ENCODE measurements around the gene TRAPPC3.
A peak's percentile ranks its signal among the peaks of the same experiment; 100 is the strongest.
"Not testable (repeated sequence)": the region's sequence is repeated elsewhere in the genome, so short reads cannot be mapped to it uniquely, and the experiment has no call there.

TRAPPC3 gene

GRCh38 chr1:36165145-36165544, 15.9 kb upstream of the TRAPPC3 start:
- no peak for DNase-seq

DNA sequence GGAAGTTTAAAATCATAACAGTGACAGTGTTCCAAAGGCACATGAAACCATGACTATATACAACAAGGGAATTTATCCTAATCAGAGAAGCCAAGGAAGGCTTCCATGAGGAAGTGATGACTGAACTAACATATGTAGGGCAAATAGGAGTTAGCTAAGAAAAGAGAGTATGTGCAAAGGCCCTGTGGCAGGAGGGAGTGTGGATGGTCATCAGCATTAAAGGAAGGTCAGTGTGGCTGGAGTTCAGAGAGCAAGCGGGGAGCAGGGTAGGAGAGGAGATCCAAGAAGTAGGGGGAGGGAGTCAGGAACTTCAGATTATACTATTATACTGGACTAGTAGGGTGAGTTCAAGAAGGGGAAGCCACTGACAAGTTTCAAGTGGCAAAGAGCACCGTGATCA, 15.1 kb upstream of the TRAPPC3 start:
- DNase-seq: no peak

DNA sequence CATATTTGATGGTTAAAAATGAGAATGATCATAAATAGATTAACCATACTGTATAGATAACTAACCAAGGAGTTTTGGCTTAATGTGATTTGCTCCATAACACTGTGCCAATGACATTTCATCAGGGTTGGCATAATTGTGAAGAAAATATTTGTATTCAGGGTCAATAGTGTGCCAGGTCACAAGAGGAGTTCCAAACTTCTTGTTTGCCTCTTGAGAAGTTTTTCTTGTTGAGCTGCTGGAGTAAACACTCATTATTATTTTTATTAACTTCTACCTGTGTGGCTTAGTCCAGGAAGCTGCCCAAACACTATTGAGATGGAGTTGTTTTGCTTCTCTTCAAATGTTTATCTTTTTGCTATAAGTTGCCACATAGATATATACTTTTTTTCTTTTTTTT, 14.1 kb upstream of the TRAPPC3 start:
- DNase-seq: no peak

GRCh38 chr1:36162680-36163239, 13.5 kb upstream of the TRAPPC3 start:
- DNase-seq: no peak

DNA sequence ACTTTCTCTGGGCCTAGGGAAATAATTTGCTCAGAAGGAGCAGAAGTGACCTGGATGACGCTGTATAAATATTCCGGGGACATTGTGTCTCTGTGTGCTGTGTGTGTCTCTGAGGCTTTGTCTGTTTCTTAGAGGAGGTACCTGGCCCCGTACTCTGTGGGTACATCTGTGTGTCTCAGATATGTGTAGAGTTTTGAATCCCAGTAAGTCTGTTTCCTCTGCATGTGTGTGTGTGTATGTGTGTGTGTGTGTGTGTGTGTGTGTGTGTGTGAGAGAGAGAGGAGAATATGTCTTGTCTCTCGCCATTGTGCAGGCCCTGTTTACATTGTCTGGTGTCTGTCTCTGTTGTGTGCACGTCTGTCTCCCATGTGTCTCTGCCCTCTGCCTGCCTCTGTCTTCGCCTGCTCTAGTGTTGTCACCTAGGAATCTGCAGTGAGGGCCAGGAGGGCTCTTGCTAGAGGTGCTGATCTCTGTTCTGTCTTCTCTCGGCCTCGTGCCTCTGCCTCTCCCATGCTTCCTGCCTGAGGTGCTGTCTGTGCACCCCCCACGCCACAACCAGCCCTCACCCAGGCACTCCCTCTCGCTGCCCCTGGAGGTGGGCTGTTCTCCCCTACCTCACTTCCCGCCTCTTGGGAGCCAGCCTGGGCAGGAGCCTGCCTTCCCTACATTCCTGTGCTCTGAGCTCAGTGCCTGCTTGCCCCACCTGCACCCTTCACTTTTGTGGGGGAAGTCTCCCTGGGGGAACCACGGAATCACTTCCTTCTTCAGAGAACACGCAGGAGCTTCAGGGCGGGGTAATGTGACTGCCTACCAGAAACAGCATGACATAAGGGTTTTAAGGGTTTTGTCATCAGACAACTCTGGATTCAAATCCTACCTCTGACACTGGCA, 12.6 kb upstream of the TRAPPC3 start:
- DNase-seq: no peak

DNA sequence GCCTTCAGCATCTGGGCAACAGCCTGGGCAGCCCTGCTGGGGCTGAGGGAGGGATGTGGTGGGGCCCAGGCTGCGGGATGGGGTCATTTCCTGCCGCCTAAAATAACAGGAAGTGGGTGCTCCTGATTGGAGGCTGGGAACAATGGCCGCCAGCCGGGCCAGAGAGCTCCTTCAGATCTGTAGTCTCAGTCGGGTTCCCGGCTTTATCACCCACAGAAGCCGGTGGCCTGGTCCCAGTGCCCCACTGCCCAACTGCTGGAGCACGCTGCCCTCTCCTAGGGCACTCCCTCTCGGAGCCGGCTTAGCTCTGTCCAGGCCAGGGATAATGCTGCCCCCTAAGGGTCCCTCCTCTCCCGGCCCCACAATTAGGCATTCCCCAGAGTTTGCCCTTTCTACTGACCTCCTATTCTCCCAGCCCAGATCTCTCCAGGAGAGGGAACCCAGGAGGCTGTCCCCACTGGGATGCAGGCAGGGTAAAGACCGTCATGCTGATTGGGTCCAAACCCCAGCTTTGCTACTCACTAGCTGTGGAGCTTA, 11.7 kb upstream of the TRAPPC3 start:
- no peak for DNase-seq

- DNase-seq: no peak
These were observed 11.2 kb upstream of the TRAPPC3 start for GRCh38 chr1:36160388-36160948.

- no peak for DNase-seq
These were observed 10.5 kb upstream of the TRAPPC3 start for GRCh38 chr1:36159614-36160387.

DNA sequence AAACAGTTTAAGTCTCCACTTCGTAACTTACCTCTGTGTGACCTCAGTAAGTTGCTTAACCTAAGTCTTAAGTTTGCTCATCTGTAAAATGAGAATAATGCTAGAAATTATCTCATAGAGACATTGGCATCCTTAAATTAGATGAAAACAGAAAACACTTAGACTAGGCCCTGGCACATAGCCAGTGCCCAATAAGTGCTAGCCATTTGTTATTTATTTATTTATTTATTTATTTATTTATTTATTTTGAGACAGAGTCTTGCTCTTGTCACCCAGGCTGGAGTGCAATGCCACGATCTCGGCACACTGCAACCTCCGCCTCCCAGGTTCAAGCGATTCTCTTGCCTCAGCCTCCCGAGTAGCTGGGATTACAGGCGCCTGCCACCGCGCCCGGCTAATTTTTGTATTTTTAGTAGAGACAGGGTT, 9.6 kb upstream of the TRAPPC3 start:
- not testable (repeated sequence) for DNase-seq

GRCh38 chr1:36157973-36158826, 8.9 kb upstream of the TRAPPC3 start:
- DNase-seq: no peak

- no peak for DNase-seq
These were observed 8.0 kb upstream of the TRAPPC3 start for GRCh38 chr1:36157115-36157903.

DNA sequence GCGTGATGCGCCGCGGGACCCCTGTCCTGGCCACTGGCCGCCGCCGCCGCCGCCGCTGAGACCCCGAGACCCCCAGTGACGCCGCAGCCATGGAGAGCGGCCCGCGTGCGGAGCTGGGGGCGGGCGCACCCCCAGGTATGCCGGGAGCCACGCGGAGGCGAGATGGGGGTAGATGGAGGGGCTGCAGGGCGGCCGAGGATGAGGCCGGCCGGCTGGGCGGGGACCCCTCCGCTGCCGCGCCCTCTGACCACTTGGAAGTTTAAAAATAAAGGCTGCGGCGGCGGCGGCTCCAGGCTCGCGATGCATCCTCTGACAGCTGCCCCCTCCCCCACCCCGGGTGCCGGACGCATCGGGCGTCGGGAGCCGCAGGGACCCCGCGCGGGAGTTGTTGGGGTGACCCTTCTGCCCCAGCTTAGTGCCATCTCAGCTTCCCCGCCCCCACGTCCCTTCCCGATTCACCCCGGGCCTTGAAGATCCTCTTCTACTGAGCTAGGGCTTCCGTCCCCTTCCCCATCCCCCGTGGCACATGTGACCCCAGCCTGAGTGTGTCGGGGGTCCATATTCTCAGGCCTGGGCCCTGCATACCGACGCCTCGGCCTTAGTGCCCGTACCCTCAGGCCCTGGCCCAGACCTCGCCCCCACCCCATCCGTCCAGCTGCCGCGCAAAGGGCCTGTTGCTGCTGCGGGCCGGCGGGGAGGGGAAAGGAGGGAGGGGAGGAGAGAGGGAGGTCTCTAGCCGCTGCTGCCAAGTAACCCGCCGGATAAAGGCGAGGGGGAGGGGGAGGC, 7.2 kb upstream of the TRAPPC3 start:
- DNase-seq: peak; percentile 73

- DNase-seq: peak; percentile 72
These were observed 6.4 kb upstream of the TRAPPC3 start, which contains the start of gene MAP7D1 for GRCh38 chr1:36155408-36156328. Gene MAP7D1 (plus strand): TSS chr1:36156160. CDS start chr1:36156418, 258 bp downstream.

DNA sequence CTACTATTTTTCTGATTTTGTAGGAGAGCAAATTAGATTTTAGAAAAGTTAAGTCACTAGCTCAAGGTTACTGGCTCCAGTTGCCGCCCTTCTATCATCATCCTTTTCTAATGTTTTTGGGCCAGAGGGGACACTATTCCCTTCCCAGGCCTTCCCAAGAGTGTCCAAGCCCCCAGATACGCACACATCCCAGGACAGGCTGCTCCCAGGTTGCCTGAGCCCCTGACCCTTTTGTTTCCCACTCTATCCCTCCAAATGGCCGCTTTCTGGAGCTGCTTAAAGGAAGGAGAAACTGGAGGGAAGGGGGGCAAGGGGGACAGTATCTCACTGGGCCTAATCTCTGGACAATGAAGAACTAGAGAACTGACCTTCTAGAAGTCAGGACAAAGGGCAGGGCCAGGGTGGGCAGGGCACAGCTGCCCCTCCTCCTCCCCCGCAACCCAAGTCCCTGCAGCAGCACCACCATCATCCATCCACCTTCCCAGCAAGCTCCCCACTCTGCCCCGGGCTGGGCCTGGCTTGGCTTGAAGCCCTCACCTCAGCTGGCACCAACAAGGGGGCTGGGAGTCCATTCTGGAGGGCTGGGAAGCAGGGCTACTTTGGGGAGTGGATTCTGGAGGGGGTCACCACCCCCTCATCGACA, 5.6 kb upstream of the TRAPPC3 start:
- peak; percentile 49 for DNase-seq

DNA sequence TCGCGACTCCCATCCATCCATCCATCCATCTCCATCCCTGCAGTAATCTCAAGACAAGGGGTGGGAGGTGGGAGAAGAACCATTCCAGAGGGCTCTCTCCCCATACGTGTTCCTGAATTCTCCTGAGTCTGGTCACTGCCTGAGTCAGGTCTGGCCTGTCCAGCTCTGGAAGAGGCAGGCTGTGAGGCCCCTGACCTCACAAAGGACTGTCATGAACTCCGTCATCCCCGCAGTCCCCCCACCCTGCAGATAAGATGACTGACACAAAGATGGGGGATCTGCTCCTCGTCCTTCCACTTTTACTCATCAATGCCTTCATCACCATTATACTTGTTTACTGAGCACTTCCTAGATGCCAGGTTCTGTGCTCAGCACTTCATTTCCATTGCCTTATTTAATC, 5.0 kb upstream of the TRAPPC3 start:
- no peak for DNase-seq

GRCh38 chr1:36153476-36153875, 4.2 kb upstream of the TRAPPC3 start:
- DNase-seq: no peak

DNA sequence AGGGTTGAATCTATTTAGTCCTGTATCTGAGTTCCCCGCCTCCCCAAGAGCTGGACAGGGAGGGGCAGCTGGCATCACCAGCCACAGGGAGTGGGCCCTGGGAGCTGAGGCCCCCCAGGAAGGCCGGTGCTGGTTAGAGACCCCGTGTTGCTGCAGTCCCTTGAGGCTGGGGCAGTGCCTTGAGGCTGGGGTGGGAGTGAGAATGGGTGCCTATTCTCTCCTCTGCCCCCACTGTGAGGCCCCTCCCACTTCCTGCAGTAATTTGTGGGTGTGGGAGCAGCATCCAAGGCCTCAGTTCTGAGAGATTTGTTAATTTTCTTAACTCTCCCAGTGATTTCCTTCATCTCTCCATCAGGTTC, 2.5 kb upstream of the TRAPPC3 start:
- DNase-seq: no peak

- DNase-seq: no peak
These were observed 2.0 kb upstream of the TRAPPC3 start for GRCh38 chr1:36151134-36151844.
